ENCODE measurements around the gene RAPGEF6.
"Not testable (repeated sequence)": the region's sequence is repeated elsewhere in the genome, so short reads cannot be mapped to it uniquely, and the experiment has no call there.

RAPGEF6 gene

DNA sequence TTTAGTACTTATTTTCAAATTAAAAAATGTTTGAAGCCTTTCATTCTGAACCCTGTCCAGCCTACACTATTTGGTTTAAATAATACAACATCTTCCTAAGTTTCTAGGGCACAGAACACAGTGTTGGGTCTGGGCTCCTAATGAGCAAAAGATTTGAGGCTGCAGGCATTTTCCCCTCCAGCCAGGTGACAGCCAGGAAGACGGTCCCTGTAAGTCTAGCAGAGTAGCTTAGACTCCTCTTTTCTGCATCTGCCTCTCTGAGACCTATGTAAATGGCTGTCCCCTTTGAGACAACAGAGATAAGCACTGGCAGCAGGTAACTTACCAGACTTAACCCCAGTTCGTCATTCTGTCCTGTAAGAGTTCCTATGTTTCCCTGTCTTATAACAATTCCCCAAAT is 229.4 kb downstream of the RAPGEF6 start:
- no peaks in the 10 kb centered on the region for H3K27me3 ChIP-seq (ENCODE audit: insufficient read depth, low read length, poor library complexity, severe bottlenecking)
- no peak overlapping the region for H3K4me3 ChIP-seq (ENCODE audit: low read length, poor library complexity, severe bottlenecking)
- no peaks in the 10 kb centered on the region for H3K79me2 ChIP-seq (ENCODE audit: insufficient read depth, low read length)
- H3K4me1 ChIP-seq (ENCODE audit: insufficient read depth, low read length, poor library complexity, severe bottlenecking): no peaks in the 10 kb centered on the region
- TF ChIP-seq, protein P1, sequence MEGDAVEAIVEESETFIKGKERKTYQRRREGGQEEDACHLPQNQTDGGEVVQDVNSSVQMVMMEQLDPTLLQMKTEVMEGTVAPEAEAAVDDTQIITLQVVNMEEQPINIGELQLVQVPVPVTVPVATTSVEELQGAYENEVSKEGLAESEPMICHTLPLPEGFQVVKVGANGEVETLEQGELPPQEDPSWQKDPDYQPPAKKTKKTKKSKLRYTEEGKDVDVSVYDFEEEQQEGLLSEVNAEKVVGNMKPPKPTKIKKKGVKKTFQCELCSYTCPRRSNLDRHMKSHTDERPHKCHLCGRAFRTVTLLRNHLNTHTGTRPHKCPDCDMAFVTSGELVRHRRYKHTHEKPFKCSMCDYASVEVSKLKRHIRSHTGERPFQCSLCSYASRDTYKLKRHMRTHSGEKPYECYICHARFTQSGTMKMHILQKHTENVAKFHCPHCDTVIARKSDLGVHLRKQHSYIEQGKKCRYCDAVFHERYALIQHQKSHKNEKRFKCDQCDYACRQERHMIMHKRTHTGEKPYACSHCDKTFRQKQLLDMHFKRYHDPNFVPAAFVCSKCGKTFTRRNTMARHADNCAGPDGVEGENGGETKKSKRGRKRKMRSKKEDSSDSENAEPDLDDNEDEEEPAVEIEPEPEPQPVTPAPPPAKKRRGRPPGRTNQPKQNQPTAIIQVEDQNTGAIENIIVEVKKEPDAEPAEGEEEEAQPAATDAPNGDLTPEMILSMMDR (conservative IDR thresholded peaks at IDR 0.05; ENCODE audit: low read length): no peak
- no peak for TF ChIP-seq EZH2phosphoT487 (IDR thresholded peaks at IDR 0.05; ENCODE audit: borderline replicate concordance)
- no peaks in the 10 kb centered on the region for H3K9me3 ChIP-seq (ENCODE audit: insufficient read depth, low read depth, low read length)
- no peaks in the 10 kb centered on the region for H3F3A ChIP-seq (ENCODE audit: low read depth)
- H4K20me1 ChIP-seq (ENCODE audit: insufficient read depth, low read length, poor library complexity, severe bottlenecking): no peaks in the 10 kb centered on the region
- no peak overlapping the region for H2AFZ ChIP-seq (ENCODE audit: low read length)
- no peaks in the 10 kb centered on the region for H3K36me3 ChIP-seq (ENCODE audit: insufficient read depth, low read length)
- H3K9ac ChIP-seq (ENCODE audit: low read depth, low read length, poor library complexity, severe bottlenecking): no peak overlapping the region
- no peak overlapping the region for H3K4me2 ChIP-seq (ENCODE audit: low read depth, low read length, poor library complexity, severe bottlenecking)
- H3K9me2 ChIP-seq (replicated peaks; ENCODE audit: low read depth, low read length): no peaks in the 10 kb centered on the region

DNA sequence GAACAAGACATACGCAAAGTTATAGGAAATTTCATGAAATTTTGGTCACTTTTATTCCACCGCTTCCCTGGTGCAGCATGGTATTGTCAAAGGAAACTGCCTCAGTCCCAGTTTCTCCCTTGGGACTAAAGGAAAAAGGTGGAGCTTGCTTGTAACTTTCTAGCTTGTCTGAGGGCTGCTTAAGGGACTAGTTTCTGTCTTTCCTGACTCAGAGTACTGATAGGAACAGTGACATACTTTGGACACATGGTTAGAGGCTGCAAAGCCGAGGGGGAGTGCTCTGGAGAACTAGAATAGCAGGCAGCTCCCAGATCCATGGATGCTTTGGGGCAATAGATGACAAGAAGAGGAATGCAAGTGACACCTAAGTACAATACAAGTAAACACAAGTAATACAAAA is 234.4 kb downstream of the RAPGEF6 start:
- Histone ChIP-seq H2AFZ (ENCODE audit: low read length) (no peak overlapping the region), H3K36me3 (ENCODE audit: insufficient read depth, low read length) (peaks cover 15% of the 10 kb centered on the region; the same call in 1 of the 2 replicates), H3K4me1 (ENCODE audit: insufficient read depth, low read length, poor library complexity, severe bottlenecking) (no peaks in the 10 kb centered on the region), H4K20me1 (ENCODE audit: insufficient read depth, low read length, poor library complexity, severe bottlenecking) (no peaks in the 10 kb centered on the region), H3K9me2 (replicated peaks; ENCODE audit: low read depth, low read length) (no peaks in the 10 kb centered on the region), H3K4me3 (ENCODE audit: low read length, poor library complexity, severe bottlenecking) (no peak overlapping the region), H3K4me2 (ENCODE audit: low read depth, low read length, poor library complexity, severe bottlenecking) (no peak overlapping the region), H3F3A (ENCODE audit: low read depth) (no peaks in the 10 kb centered on the region), H3K79me2 (ENCODE audit: insufficient read depth, low read length) (no peaks in the 10 kb centered on the region), H3K9me3 (ENCODE audit: insufficient read depth, low read depth, low read length) (no peaks in the 10 kb centered on the region), H3K9ac (ENCODE audit: low read depth, low read length, poor library complexity, severe bottlenecking) (no peak overlapping the region), H3K27me3 (ENCODE audit: insufficient read depth, low read length, poor library complexity, severe bottlenecking) (no peaks in the 10 kb centered on the region)
- TF ChIP-seq, protein P1 (conservative IDR thresholded peaks at IDR 0.05; ENCODE audit: low read length): no peak
- TF ChIP-seq EZH2phosphoT487 (IDR thresholded peaks at IDR 0.05; ENCODE audit: borderline replicate concordance): no peak

DNA sequence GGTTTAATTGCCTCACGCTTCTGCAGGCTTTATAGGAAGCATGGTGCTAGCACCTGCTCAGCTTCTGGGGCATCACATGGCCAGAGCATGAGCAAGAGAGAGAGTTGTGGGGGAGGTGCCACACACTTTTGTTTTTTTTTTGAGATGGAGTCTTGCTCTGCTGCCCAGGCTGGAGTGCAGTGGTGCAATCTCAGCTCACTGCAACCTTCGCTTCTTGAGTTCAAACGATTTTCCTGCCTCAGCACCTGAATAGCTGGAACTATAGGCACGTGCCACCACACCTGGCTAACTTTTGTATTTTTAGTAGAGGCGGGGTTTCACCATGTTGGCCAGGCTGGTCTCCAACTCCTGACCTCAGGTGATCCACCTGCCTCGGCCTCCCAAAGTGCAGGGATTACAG is 236.0 kb downstream of the RAPGEF6 start:
- peaks cover 23% of the 10 kb centered on the region; the same call in 1 of the 2 replicates for H3K36me3 ChIP-seq (ENCODE audit: insufficient read depth, low read length)
- not testable (repeated sequence) for H3F3A ChIP-seq (ENCODE audit: low read depth); H4K20me1 ChIP-seq (ENCODE audit: insufficient read depth, low read length, poor library complexity, severe bottlenecking); H3K27me3 ChIP-seq (ENCODE audit: insufficient read depth, low read length, poor library complexity, severe bottlenecking); H3K79me2 ChIP-seq (ENCODE audit: insufficient read depth, low read length); H2AFZ ChIP-seq (ENCODE audit: low read length); H3K4me1 ChIP-seq (ENCODE audit: insufficient read depth, low read length, poor library complexity, severe bottlenecking); H3K4me2 ChIP-seq (ENCODE audit: low read depth, low read length, poor library complexity, severe bottlenecking); H3K9me2 ChIP-seq (replicated peaks; ENCODE audit: low read depth, low read length); H3K9me3 ChIP-seq (ENCODE audit: insufficient read depth, low read depth, low read length); H3K9ac ChIP-seq (ENCODE audit: low read depth, low read length, poor library complexity, severe bottlenecking); H3K4me3 ChIP-seq (ENCODE audit: low read length, poor library complexity, severe bottlenecking)

DNA sequence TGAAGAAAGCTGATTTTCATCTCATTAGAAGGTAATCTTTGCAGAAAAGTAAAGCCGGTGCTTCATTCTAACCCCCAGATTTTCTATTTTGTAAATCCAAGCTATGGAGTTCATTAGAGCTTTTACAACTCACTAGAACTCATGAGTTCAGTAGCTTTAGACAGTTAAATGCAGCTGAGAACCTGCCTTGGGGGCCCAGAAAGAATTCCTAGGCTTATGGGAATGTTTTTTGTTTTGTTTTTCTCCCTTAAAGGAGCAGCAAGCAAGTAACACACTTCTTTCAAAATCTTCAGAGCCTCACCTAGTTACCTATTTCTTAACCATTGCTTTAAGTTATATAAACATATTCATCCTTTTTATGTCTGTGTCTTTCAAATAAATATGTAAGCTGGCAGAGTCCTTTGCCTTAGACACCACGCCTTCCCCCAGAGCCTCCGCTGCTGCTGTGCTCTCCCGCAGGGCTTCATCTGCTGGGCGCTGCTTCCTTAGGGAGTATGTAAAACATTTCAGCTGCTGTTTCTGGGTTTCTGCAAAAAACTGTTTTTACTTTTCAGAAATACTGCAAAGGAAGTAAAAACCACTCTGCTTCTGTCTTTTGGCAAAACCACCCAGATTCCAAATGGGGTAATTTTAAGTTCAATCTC is 238.3 kb downstream of the RAPGEF6 start:
- no peak overlapping the region for H3K9ac ChIP-seq (ENCODE audit: low read depth, low read length, poor library complexity, severe bottlenecking)
- H3K9me3 ChIP-seq (ENCODE audit: insufficient read depth, low read depth, low read length): no peaks in the 10 kb centered on the region
- TF ChIP-seq, protein P1 (conservative IDR thresholded peaks at IDR 0.05; ENCODE audit: low read length): no peak
- H3K9me2 ChIP-seq (replicated peaks; ENCODE audit: low read depth, low read length): no peaks in the 10 kb centered on the region
- H2AFZ ChIP-seq (ENCODE audit: low read length): no peak overlapping the region
- no peaks in the 10 kb centered on the region for H3K79me2 ChIP-seq (ENCODE audit: insufficient read depth, low read length)
- H3F3A ChIP-seq (ENCODE audit: low read depth): no peaks in the 10 kb centered on the region
- H3K36me3 ChIP-seq (ENCODE audit: insufficient read depth, low read length): peaks cover 46% of the 10 kb centered on the region; the same call in 1 of the 2 replicates
- no peaks in the 10 kb centered on the region for H3K27me3 ChIP-seq (ENCODE audit: insufficient read depth, low read length, poor library complexity, severe bottlenecking)
- H3K4me2 ChIP-seq (ENCODE audit: low read depth, low read length, poor library complexity, severe bottlenecking): no peak overlapping the region
- no peak overlapping the region for H3K4me3 ChIP-seq (ENCODE audit: low read length, poor library complexity, severe bottlenecking)
- no peaks in the 10 kb centered on the region for H3K4me1 ChIP-seq (ENCODE audit: insufficient read depth, low read length, poor library complexity, severe bottlenecking)
- H4K20me1 ChIP-seq (ENCODE audit: insufficient read depth, low read length, poor library complexity, severe bottlenecking): no peaks in the 10 kb centered on the region
